RKO (cell line): ENCODE results near the gene RTN4RL1.
A peak's percentile ranks its signal among the peaks of the same experiment; 100 is the strongest.

Experiments
- DNase-seq: peaks from one replicate; pipeline ENCODE4 v3.0.0-alpha.2; 2016; ENCODE audit warnings: low spot score

The RTN4RL1 gene

GRCh38 chr17:2047590-2047989 is 22.5 kb upstream of the RTN4RL1 start:
- no peak for DNase-seq

DNA sequence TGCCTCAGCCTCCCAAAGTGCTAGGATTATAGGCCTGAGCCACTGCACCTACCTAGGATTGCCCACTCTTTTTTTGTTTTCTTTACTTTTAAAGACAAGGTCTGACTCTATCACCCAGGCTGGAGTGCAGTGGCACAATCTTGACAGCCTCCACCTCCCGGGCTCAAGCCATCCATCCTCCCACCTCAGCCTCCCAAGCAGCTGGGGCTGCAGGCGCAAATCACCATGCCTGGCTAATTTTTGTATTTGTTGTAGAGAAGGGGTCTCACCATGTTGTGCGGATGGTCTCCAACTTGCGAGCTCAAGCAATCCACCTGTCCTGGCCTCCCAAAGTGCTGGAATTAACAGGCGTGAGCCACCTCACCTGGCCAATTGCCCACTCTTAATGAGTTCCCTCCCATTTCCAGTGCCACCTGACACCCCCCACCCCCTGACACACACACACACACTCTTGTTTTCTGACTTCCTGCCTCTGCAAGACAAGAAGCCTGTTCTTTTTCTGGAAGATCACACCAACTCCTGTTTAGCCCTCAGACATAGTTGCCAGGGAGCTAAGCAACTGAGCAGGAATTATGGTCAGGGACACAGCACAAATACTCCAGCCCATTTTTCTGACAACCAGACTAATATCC is 19.2 kb upstream of the RTN4RL1 start:
- DNase-seq = no peak

DNA sequence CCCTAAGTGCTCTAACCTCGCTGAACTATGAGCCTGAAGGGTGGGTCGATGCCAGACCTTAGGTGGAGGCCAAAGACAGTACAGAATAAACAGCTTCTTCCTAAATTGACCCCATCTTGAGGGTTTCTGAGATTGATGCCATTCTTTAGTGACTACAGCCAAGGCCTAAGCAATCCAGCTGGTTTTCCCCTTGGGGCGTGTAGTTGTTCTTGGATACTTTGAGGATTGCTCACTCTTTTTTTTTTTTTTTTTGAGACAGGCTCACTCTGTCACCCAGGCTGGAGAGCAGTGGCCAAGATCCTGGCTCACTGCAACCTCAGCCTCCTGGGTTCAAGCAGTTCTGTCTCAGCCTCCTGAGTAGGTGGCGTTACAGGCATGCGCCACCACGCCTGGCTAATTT is 18.7 kb upstream of the RTN4RL1 start:
- DNase-seq = peak; percentile 59

DNA sequence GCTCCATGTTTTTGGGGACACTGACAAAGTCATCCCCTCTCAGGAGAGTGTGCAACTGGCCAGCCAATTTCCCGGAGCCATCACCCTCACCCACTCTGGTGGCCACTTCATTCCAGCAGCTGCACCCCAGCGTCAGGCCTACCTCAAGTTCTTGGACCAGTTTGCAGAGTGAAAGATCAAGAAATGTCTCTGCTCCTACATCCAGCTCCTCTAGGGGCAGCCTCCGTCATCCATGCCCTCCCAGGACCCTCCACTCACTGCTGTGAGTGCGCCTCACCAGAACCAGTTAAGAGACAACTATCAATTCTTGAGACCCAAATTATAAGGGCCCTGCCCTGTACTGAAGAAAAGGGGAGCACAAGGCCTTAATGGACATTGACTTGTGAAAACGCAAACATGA is 17.8 kb upstream of the RTN4RL1 start:
- peak; percentile 30 for DNase-seq

DNA sequence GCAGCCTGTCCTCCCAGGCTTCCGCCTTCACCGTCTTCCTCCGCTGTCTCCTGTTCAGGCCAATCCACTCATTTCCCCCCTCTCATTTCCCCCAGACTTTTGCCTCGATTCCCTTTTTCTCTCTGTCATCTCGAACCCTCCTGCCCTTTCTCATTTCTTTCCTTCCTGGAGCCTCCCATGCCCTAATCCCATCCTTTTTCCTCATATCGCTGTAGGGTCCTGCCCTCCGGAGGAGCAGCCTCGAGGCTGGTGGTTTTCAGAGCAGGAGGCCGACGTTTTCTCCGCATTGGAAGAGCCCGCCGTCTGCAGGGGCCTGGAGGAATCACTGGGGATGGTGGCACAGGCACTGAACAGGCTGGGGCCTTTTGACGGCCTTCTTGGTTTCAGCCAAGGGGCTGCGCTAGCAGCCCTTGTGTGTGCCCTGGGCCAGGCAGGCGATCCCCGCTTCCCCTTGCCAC is 17.3 kb upstream of the RTN4RL1 start:
- peak; percentile 70 for DNase-seq

DNA sequence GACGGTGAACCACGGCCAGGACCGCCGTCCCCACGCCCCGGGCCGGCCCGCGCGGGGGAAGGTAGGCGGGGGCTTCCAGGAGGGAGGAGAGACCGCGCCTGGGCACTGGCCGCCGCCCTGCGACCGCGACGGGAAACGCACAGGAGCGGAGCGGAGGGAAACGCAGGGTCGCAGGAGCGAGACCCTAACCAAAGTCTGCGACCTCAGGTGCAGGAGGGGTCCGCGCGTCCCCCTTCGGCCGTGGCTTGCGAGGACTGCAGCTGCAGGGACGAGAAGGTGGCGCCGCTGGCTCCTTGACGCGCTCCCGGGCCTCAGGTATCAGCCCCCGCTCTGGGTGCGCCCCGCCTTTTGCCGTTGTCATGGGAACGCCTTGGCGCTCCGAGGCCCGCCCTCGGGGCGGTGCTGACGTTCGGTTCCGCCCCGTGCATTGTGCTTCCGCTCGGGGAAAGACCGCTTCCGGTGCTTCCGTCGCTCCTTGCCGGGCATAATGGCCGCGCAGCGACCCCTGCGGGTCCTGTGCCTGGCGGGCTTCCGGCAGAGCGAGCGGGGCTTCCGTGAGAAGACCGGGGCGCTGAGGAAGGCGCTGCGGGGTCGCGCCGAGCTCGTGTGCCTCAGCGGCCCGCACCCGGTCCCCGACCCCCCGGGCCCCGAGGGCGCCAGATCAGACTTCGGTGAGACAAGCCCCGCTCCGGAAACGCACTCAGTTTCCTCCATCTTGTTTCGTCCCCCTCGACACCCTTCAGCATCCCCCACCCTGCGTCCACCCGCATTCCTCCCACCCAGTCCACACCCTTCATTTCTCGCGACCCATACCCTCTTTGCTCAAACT is 16.6 kb upstream of the RTN4RL1 start, which contains the start of gene OVCA2:
OVCA2 (plus strand) TSS at position 462 of the 829 bp plus-strand sequence; CDS start at position 488, 26 bp downstream.
- DNase-seq = peak; percentile 94

DNA sequence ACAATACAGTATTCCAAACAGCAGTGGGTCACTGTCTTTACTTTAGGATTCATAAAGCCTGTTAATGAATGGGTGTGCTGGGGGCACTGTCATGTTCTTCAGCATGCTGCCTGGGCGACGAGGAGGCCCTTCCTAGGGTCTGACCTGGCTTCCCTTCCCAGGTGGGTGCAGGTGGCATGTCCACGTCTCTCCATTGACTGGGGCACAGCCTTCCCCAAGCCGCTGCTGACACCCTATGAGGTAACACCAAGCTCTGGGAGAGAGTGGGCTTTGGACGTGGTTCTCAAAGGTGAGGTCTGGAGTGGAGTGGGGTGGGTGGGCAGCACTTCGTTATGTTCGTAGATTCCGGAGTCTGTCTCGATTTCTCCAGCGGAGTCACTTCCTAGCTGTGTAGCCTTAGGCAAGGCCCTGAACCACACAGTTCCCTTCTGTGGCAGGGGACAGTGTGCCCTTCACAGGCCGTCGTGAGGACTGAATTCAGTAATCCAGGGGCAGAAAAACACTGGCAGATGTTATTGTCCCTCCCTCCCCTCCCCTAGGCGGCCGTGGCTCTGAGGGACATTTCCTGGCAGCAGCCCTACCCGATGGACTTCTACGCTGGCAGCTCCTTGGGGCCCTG is 15.9 kb upstream of the RTN4RL1 start:
- DNase-seq = no peak

DNA sequence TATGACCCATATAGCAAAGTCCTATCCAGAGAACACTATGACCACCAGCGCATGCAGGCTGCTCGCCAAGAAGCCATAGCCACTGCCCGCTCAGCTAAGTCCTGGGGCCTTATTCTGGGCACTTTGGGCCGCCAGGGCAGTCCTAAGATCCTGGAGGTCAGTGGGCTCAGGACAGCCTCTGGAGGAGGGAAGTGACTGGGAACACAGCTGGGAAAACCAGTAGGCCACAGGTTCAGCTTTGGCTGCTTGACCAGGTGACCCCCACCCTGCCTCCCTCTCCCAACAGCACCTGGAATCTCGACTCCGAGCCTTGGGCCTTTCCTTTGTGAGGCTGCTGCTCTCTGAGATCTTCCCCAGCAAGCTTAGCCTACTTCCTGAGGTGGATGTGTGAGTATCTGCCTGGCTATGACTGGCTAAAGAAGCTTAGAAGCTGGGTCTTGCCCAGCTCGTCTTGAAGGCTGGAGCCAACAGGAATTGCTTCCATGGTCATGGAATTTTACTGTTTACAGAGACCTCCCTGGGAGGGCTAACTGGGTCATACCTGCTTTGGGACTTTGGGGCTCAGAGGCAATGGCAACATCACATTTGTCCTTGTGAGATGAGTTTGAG is 15.2 kb upstream of the RTN4RL1 start:
- no peak for DNase-seq

- no peak for DNase-seq
Observed at GRCh38 chr17:2037155-2037554, 12.0 kb upstream of the RTN4RL1 start.

- DNase-seq = no peak
Observed at GRCh38 chr17:2035541-2036488, 10.7 kb upstream of the RTN4RL1 start.

DNA sequence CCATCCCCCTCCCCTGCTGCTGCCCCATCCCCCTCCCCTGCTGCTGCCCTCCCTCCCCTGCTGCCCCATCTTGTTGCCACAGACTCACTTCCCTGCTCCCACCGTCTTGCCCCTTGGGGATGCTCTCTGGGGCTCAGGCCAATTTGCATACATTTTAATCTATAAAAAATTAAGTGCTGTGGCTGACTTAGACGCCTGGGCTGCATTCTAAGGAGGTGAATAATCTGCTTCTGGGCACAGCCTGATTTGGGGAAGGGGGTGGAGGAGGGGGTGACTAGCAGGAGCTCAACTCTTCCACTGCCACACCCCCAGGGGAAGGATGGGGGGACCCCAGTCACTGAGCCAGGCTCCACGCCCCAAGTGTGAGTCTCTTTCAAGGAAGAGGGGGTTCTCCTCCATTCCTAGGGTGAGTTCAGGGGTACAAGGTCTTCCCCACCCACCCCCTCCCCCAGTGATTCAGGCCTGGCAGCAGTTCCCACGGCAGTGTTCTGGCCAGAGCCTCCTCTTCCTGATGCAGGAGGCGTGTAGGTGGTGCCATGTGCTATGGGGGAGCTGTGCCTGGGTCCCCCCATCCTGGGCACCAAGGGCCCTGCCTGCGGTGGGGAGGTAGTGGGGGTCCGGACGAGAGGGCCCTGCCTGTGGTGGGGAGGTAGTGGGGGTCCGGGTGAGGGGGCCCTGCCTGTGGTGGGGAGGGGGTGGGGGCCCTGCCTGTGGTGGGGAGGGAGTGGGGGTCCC is 9.8 kb upstream of the RTN4RL1 start:
- no peak for DNase-seq

GRCh38 chr17:2034157-2034556 is 9.0 kb upstream of the RTN4RL1 start:
- DNase-seq = no peak

DNA sequence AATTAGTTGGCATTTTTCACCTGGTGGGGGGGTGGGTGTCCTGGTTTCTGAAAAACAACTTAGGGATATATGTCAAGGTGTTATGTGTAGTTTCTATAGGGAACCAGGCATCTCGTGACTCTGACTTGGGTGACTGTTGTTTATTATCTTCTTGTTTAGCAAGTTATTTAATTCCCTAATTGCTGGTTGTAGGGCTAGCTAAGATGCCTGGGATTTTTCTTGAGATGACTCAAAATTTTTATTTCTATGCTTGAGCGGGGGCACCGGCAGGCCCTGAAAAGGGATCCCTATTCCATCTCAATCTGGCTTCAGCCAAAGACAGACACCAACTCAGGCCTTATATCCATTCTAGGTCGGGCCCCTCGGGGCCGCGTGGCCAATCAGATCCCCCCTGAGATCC is 8.0 kb upstream of the RTN4RL1 start:
- no peak for DNase-seq

DNA sequence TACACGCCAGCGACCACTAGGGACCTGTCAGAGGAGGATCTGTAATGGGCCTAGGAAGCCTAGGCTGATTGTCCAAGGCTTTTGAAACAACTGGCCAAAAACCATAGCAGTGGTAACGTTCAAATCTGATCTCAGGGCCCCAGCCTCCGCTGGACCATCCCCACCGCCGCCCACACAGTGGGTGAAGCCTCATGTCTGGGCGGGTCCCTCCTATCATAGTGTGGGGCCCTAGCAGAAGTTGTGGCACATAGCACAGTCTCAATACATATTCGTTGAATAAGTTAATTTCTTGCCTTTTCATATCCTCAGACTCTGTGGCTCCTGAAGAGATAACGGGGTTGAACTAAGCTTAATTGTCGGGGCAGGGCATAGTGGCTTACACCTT is 5.6 kb upstream of the RTN4RL1 start:
- no peak for DNase-seq

DNA sequence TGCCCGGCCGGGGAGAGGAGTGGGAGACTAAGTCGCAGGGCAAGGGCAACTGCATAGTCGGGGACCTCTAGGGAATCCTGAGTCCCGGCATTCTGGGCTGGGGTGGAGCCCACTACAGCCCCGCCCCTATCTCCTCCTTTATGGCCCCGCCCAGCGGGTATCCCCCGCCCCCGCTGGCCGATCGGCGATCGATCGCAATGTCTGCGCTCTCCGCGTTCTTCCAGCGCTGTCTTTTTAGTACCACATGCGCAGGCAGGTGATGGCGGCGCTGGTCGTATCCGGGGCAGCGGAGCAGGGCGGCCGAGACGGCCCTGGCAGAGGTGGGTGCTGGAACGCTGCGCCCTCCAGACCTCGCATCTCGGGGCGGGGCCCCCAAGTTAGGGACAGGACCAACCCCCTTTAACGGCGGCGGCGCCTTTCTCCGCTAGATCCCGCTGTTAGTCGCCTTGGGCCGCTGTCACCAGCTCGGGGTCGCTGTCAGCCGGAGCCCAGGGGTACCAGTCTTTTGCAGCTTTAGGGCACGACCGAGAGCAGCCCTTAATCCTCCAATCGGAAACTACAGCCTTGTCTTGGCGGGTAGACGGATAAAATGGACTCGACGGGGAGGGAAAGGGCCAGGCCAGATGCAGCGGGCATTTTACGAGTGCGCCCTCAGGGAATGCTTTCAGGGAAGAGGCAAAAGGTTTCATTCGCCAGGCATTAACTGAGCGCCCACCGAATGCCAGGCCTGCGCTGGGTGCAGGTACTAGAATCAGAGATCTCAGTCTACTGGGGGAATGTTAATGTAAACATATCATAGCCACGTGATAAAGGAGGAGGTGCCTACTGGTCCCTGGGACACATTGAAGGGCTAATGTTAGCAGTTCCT is 5.0 kb upstream of the RTN4RL1 start, which contains the start of gene DPH1:
DPH1 (plus strand) TSS at position 243 of the 868 bp plus-strand sequence; CDS start at position 260, 17 bp downstream.
- DNase-seq = peak; percentile 95

DNA sequence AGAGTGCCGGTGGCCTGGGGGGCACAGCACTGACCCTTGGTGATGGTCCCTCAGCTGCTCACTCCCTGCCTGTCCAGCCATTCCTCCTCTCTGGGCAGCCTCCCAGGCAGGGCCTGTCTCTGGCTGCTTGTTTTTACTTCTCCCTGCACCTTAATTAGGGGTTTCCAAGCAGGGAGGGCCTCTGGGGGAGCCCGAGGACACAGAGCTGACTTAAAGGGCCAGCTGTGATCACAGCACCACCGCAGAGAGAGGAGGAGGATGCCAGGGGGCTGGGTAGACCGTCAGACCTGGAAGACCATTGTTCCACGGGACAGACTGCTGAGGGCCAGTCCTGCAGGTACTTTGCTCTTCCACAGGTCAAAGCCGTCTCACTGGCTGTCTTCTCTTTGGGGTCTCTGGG is 3.6 kb upstream of the RTN4RL1 start:
- no peak for DNase-seq

GRCh38 chr17:2028234-2028614 is 3.1 kb upstream of the RTN4RL1 start:
- no peak for DNase-seq

GRCh38 chr17:2027528-2028233 is 2.5 kb upstream of the RTN4RL1 start:
- DNase-seq = no peak
